Medulla oblongata (tissue), 1 donor: ENCODE measurements around the gene MAP3K1.

Source experiments
- DNase-seq: peaks from one replicate; pipeline ENCODE4 v3.0.0-alpha.2; 2015; ENCODE audit errors: extremely low spot score

Gene MAP3K1

DNA sequence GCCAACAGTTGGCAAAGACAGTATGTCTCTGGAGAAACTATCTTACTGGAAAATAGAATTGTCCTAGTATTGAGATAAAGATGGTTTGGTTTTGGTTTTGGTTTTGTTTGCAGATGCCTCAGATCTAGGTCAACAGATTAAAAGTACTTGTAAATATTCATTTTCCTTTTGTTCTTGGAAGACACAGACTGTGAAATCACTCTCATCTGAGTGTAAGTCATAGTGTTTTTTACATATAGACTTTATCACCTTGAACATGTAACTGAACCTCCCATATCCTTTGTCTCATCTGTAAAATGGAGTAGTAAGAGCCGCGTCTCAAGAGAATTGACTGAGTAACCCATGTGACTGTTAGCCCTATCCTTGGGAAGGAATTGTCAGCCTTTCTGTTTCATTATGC, 34.3 kb downstream of the MAP3K1 start:
- DNase-seq, result no peak

DNA sequence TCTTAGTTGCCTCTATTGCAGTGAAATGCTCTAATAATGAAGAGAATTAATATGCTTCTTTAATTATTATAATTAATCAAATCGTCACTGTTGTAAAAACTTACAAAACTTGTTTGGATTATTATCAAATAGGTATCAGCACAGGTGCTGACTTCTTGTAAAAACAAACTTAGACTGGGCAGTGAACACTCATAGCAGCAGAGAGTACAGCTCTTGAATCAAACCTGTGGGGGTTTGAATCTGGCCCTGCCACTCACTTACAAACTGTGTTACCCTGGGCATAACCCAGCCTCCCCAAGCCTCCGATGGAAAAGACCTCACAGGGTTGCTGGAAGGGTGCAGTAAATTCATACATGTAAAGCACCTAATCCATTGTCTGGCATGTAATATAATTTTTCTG, 35.1 kb downstream of the MAP3K1 start:
- DNase-seq, result no peak

DNA sequence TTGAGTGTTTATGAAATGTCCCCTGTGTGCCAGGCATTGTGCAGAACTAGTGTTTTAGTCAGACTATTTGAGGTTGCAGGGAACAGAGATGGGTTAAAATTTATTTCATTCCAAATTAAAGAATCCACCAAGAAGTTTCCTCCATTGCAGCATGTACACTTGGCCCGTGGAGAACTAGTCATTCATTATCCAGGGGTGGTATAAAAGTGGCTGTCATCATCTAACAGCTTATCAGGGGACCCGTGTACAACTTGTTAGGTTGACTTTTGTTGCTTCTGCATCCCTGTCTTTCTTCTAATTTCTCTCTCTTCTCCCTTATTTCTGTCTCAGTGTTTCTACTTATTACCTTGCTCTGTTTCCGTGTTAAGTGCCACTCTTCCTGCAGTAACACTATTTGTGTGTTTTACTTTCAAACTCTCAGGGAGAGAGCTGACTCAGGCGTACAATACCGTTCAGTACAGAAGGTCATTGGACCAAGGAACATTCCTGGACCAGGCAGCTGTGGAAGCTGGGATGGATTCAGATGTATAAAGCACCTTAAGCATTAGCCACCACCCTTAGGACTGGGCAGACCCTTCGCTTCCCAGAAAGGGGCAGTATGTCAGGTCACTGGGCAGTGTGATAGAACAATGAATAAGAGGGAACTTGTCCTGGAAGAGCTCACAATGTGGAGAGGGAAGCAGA, 36.1 kb downstream of the MAP3K1 start:
- DNase-seq, result no peak

DNA sequence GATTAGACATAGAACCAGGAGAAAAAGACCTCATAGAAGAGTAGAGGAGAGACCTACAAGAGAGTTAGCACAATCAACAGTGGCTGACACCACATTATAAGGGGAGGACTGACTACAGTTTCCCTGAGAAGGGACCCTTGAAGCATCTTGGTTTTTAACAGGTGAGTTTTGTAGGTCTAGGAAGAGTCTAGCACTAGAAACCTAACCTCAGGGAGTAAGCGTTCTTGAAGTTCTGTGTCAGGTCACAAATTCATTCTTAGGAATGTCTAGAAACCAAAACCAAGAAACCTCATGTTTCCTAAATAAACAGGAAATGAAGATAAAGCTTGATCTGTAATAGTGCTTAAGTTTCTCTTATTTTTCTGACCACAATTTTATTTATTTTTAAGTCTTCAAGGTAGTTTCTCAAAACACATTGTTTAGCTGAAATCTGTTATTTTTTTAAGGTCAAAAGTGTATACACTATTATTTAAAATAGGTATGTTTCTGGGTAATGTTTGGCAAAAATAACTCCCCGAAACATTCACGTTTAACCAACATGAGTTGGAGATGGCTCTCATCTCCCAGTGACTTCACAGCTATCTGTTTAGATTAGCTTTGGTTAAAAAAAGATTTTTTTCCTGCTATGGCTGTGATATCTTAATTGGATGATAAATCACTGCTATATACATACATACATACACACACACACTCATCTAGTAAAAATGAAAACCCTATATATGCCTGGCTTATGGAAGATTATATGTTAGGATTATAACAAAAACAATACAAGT, 37.1 kb downstream of the MAP3K1 start:
- no peak for DNase-seq

DNA sequence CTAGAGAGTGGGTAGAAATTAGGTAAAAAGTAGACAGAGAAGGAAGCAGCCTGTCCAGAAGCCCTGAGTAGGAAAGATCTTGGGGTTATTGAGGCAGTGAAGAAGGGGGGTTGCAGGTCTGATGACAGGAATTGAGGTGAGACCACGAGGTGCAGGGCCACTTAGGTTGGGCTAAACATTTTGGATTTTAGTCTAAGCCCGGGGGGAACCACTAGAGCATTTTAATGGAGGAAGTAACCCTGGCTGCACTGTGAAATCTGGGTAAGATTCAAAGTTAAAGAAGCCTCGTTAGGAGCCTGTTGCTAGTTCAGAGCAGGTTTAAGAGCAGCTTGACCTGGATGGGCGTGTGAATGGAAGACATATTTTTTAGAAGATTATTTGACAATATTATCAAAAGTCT, 38.3 kb downstream of the MAP3K1 start:
- no peak for DNase-seq

DNA sequence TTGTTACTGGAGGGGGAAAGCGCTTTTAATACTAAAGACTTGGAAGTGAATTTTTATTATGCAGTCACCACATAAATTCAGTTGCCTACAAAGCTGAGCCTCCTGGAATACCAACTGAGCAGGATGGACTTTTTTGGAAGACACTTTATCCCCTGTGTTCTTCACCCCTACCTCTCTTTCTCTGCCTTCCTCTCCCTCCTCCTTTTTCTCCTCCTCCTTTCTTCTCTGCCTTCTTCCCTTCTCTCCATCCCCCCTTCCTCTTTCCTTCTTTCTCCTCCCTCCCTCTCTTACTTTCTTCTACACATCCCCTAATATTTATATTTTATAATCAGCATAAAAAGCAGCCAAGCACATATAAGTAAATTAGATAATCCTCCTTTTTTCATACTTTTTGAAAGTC, 39.6 kb downstream of the MAP3K1 start:
- no peak for DNase-seq

DNA sequence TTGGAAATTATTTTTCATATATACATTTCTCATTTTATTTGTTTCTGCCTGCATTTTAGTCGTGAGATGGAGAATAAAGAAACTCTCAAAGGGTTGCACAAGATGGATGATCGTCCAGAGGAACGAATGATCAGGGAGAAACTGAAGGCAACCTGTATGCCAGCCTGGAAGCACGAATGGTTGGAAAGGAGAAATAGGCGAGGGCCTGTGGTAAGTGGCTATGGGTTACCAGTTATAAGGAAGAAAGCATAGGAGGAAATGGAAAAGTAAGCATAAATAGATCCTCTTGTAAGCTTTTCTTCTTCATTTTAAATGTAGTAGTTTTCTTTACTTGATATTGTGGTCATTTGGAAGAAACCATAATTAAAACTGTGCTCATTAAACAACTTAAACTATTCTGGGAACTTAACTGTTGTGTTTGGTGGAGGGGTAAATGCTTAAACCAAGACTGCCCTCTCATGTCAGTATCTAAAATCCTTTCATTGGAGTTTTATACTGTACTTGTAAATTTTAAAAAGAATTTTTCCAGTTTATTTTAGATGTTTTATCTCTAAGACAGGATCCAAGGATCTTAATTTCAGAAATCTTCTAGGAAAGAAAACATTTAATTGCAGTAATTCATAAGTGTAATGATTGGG, 41.3 kb downstream of the MAP3K1 start:
- no peak for DNase-seq

DNA sequence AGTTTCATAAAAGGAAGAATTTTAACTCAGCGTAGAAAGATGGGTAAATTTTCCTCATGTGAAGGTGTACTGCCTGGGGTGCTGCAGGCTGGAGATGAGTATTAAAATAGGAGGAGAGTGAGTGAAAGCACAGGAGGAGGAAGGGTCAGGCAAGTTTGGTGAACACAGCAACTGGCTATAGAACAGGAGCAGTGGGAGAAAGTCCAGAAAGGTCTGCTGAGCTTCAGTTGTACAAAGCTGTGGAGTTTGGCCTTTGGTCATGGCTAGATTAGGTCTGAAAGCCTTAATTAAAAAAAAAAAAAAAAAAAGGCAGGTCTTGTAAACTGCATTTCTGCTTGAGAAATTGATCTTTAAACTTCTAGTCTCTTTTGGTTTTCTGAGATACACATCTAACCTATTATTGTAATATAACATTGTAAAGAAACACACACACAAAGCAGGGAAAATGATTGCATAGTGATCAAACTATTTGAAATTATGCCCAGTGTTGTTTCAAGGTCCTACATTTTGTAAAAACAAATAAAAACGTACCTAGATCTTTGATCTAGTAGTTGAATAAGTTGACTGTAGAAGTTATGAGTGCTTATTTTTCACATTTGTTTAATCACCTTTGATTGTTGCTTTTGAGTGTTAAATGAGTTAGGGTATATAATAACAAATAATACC, 43.6 kb downstream of the MAP3K1 start:
- DNase-seq, result no peak

DNA sequence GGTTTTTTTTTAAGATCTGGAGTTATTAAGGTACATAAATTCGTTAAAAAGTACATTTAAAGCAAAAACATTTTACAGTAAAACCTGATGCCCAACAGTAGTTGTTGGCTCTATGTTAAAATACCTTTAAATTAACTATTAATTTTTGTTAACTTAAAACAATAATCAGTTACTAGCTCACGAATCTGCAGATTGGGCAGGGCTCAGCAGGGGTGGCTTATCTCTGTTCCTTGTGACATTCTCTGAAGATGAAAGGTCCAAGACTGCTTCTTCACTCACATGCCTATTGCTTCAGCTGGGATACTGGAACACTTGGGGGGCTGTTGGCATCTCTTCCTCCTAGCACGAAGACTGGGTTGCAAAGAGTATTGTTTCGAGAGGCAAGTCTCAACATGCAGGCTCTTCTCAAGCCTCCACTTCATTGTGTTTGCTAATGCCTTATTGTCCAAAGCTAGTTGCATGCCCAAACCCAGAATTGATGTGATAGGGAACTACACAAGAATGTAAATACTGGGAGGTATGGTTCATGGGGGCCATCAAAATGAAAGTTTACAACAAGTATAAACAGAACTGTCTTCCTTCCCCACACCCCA, 46.6 kb downstream of the MAP3K1 start:
- no peak for DNase-seq

DNA sequence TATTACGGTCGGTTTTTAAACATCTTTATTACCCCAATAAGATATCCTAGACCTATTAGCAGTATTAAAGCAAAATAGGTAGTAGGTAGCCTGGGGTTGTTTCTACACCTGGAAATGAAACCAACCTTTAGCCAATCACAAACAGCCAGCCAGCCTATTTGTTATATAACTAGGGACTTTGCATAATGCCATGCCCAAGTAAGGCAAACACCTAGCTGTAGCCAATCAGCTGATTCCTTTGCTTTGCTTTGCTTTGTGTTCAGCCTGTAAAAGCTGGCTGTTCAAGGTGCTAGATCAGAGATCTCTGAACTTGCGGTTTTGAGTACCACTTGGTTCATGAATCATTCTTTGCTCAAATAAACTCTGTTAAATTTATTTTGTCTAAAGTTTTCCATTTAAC, 47.6 kb downstream of the MAP3K1 start:
- DNase-seq, result no peak

DNA sequence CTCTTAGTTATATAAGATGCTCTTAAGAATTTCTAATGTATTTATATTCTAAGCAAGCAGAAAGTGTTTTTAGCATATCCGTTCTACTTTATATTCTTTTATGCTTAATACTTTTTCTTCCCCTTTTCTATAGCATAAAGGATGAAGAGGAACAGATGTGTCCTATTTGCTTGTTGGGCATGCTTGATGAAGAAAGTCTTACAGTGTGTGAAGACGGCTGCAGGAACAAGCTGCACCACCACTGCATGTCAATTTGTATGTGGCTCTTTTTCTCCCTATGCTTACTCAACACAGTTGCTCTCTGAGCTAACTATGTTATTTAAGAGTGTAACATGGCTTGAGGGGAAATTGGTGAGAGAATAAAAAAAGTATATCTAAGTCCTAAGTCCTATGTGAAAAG, 56.4 kb downstream of the MAP3K1 start:
- no peak for DNase-seq

DNA sequence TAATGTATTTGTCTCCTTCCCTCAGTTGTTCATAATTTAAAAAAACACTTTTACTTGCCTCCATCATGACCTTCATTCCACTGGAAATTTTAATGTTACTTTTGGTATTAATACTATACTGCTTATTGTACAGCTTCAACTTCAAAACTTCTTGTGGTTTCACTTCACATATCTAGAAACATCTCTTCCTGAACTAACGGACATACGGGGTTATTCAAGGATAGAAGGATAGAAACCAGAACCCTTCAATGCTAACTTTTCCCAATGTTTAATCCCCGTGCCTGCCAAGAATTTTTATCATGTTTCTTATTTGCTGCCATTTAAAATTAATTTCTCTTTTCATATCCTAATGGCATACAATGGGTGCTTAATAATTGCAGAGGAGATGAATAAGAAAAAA, 57.7 kb downstream of the MAP3K1 start:
- DNase-seq, result no peak

DNA sequence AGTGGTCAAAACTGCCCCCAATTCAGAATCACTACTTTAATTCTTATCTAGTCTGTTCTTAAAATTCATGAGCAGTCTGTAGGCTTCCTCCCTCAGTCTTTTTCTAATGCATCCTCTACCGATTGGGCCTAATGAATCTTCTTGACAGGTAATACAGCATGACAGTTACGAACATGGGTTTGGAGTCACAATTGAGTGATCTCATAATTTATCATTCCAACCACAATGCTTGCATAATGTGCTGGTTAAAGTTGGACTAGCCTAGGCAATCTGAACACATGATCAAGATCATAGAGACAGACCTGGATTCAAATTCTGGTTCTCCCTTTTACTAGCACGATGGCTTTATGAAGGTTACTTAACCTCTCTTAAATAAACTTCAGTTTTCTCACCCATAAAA, 61.0 kb downstream of the MAP3K1 start:
- DNase-seq, result no peak

DNA sequence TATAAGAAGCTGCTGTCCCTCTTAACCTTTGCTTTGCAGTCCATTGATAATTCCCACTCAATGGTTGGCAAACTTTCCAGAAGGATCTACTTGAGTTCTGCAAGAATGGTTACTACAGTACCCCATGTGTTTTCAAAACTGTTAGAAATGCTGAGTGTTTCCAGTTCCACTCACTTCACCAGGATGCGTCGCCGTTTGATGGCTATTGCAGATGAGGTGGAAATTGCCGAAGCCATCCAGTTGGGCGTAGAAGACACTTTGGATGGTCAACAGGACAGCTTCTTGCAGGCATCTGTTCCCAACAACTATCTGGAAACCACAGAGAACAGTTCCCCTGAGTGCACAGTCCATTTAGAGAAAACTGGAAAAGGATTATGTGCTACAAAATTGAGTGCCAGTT, 66.2 kb downstream of the MAP3K1 start:
- no peak for DNase-seq

DNA sequence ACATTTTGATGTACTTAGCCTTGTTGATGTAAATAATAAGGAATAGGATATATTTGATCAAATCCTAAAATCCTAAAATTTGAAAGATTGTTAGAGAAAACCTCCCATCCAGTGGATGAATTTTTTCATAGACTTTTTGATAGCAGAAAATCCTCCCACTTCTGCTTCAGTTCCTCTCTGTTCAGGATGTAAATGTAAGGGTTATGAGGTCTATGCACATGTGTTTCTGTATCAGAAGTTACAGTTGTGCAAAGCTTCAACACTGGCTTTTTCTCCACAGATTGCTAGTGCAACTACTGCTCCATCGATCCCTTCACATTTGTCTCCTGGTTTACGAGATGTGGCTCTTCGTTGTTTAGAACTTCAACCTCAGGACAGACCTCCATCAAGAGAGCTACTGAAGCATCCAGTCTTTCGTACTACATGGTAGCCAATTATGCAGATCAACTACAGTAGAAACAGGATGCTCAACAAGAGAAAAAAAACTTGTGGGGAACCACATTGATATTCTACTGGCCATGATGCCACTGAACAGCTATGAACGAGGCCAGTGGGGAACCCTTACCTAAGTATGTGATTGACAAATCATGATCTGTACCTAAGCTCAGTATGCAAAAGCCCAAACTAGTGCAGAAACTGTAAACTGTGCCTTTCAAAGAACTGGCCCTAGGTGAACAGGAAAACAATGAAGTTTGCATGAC, 78.1 kb downstream of the MAP3K1 start:
- no peak for DNase-seq

DNA sequence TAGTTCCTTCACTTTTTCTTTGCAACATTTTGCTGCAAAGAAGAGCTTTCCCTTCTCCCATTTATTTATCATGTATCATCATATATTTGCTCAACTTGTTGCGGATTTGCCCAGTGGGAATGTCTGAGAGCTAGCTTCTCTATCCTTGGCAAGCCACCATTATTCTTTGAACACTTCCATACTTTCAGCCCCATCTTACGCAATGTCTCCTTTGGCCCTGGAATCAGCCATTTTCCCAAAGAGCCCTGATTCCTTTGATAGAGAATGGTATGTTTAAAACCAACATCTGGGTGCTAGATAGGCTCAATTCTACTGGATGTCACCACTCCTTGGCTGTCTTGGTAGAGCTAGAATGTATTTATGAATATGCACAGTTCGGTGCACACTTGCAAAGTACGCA, 81.4 kb downstream of the MAP3K1 start:
- DNase-seq, result no peak

DNA sequence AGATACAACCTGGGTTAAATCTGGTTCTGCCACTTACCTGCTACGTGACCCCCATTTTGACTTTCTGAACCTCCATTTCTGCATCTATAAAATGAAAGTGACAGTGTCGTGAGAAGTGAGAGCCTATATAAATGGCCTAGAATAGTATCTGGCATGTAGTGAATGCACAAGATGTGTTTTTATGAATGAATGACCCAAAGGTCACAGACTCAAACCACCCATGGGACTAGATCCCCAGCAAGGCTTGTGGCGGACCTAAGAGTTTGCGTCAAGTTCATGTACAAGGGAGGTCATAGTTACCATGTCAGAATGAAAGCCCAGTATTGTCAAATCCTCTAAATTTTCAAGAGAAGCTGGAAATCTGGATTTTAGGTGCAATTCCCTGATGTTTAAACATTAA, 82.9 kb downstream of the MAP3K1 start:
- no peak for DNase-seq

DNA sequence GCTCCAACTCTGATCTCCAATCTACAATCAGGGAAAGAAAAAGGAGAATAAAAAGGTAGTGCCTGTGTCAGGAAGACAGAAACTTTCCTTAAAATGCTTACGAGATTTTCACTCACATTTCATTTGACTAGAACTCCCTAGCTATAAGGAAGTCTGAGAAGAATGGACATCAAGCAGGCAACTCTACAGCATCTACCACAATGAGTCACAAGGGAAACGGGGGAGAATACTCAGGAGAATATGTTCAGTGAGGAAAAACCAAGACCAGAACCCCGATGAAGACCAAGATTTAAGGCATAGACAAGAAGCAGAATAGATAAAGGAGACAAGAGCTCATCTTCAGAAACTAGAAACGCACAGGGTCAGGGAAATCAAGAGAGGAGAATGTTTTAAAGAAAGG, 85.0 kb downstream of the MAP3K1 start:
- DNase-seq, result no peak

DNA sequence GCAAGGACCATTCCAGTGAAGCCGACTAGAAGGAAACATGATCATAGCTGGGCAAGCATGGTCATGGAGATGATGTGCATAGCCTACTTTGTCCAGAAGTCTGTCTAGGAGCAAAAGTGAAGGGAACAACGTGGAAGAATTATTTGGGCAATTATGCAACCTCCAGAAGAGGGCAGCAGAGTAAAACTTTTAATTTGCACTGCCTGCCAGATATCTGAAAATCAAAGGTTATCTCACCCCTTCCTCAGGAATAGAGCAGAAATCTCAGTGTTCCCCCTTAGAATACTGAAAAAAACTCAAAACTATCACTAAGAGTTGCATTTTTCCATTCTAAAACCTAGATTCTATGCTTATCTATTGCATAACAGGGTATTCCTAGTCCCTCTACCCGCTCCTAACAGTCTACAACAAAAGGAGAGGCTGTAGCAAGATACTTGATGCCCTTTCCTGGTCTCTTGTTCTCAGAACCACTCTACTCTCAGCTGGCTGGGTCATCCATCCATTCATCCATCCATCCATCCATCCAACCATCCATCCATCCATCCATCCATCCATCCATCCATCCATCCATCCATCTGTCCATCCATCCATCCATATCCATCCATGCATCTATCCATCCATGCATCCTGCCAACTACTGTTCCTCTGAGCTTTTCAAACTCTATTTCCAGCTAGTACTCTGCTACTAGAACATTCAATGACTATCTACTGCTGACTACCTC, 85.7 kb downstream of the MAP3K1 start:
- peak; percentile 78 for DNase-seq

DNA sequence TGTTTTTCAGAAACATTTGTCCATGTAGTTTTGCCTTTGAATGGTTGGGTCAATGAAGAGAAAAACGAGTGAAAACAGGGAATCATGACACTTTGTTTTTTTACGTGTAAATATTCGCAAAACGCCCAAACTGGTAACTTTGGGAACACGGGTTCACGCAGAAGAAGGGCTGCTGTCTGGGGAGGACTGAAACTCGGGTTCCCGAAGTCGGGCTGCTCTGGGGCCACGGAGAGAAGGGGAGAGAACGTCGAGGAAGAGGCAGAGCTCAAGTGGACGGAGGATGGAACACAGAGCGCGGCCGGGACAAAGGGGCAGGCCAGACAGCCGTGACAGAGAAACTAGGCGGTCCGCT, 93.6 kb downstream of the MAP3K1 start:
- DNase-seq, result no peak
